NCI-H1105 (cell line): ENCODE results near the gene ITGA5.

Source experiments
- DNase-seq: peaks from one replicate; lab custom pipeline; 2025; lab: John Stamatoyannopoulos, UW

Gene ITGA5

DNA sequence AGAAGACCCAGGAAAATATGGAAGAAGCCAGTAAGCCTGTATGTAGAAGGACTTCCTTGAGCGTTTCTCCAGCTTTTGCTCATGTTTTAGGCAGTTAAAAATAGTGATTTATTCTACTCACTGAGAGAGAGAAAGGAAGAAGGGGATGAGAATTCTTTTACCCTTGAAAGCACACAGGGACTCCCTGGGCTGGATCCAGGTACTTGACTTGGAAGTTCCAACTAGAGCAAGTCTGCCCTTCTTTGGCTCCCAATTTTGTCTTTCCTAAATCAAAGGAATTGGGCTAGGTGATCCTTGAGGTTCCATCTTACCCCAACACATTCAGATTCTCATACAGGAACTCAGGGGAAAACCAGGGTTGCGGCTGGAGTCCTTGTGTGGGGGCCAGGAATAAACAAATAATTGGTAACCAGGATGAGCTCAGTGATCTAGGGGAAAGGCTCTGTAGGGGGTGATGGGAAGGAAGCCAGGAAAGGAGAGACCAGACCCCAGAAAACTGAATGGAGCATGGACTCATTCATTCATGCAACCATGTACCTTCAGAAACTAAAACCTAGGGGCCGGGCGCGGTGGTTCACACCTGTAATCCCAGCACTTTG, 11.5 kb upstream of the ITGA5 start:
- no peak for DNase-seq

DNA sequence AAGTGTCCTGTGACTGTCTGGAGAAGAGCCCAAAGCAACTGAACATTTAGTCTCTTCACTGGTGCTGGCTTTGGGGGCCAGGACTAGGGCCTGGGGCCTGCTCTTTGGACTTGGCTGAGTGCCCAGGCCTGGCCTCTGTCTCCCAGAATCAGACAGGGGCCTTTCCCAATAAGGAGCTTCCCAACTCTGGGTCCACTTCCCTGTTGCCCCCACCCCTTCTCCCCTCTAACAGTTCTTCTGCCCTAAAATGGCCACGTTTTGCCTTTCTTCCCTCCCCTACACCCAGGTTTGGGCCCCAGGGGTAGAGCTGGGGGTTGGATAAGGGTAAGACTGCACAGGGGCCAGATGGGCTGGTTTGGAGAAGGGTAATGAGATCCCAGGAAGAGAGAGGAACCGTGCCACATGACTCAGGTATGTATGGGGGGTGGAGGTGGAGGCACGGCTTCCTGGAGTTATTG, 10.0 kb upstream of the ITGA5 start:
- no peak for DNase-seq

DNA sequence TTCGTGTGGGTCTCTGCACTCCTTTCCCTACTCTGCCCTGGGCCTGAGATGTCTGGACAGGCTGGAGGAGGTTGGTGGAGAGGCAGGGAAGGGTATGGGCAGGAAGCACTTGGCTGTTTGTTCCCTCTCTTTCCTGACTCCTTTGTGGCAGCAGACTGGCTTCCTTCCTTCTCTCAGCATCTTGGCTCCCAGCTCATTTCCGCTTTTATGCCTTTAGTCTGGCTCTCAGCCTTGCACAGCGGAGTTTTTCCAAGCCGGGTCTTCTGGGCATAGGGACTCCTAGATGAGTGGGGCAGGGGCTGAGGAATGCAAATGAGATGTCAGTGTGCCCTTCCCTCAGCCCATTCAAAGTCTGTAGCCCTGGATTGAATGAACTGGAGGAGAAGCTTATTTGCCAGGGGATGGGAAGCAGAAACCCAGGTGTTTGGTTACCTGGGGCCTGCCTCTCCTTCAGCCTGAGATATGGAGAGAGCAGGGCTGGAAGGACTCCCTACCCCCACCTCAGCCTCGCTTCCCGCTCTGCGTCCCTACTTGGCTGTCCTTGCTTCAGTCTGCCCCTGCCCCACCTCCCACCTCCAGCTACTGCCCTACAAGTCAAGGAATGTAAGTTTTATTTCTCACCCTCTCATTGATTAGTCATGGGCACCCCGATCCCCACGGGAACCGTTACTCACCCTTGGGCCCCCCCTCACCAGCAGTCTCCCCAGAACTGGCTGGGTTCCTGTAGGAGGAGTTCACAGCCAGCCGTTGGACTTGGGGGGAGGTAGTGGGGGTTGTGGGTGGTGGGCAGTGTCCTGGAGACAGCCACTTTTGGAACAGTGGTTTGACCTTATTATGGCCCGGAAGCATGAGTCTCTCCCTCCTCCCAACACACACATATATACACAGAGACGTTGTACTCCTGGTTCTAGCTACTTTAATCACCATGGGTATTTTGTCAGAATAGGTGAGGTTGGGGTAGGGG, 9.3 kb upstream of the ITGA5 start:
- DNase-seq, result no peak

- DNase-seq, result no peak
Observed at GRCh38 chr12:54427106-54427505, 8.0 kb upstream of the ITGA5 start.

GRCh38 chr12:54426690-54427089, 7.6 kb upstream of the ITGA5 start:
- no peak for DNase-seq

DNA sequence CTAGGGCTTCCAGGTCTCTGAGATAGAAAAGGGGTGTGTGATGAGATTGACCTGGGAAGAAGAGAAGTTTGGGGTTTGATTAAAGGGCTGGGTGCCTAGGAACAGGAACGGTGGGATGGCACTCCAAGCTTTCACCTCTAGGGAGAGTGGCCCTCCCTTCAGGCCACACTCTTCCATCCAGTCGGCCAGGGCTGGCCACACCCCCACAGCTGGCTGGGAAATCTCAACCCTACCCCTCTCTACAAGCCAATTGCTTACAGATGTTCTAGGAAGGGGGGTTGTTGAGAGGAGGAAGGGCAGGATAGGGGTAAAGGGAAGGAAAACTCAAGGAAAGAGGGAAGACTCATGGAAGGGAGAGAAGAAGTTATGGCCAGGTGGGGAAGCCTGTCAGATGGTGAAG, 6.6 kb upstream of the ITGA5 start:
- no peak for DNase-seq

- DNase-seq, result no peak
Observed at GRCh38 chr12:54424224-54424623, 5.2 kb upstream of the ITGA5 start.

GRCh38 chr12:54423816-54424150, 4.7 kb upstream of the ITGA5 start:
- DNase-seq, result no peak

GRCh38 chr12:54421879-54422250, 2.8 kb upstream of the ITGA5 start:
- no peak for DNase-seq

DNA sequence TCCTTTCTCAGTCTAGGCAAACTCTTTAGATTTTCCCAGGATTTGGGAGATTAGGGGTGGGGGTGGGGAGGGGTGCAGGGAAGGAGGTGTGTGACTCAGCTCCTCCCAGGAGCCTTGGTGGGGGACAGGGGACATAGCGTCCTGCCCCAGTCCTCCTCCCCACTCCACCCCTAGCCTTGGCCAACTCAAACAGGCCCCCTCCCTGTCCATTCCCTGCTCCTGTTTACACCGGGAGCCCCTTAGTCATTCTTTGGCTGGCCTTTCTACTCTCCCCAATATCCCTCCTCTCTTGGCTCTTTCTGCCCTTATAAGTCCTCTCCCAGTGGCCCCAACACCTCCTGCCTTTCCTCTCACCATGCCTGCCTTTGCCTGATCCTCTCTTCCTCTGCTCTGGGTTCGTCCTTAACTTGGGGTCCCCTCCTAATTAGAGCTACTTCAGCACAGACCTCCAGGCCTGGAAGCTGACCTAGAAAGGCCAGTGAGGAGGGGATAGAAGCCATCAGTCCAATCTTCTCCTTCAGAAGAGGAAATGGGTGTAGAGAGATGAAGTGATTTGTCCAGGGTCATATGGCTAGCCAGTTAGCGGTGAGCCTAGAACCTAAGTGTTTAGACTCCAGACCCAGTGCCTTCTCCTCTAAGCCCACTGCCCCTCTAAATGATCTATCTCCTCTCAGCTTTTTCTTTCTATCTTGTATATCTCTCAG, 2.3 kb upstream of the ITGA5 start:
- DNase-seq, result no peak

- DNase-seq, result no peak
Observed at GRCh38 chr12:54420766-54421144, 1.7 kb upstream of the ITGA5 start.

GRCh38 chr12:54418441-54419087, 502 bp downstream of the ITGA5 start:
- no peak for DNase-seq

DNA sequence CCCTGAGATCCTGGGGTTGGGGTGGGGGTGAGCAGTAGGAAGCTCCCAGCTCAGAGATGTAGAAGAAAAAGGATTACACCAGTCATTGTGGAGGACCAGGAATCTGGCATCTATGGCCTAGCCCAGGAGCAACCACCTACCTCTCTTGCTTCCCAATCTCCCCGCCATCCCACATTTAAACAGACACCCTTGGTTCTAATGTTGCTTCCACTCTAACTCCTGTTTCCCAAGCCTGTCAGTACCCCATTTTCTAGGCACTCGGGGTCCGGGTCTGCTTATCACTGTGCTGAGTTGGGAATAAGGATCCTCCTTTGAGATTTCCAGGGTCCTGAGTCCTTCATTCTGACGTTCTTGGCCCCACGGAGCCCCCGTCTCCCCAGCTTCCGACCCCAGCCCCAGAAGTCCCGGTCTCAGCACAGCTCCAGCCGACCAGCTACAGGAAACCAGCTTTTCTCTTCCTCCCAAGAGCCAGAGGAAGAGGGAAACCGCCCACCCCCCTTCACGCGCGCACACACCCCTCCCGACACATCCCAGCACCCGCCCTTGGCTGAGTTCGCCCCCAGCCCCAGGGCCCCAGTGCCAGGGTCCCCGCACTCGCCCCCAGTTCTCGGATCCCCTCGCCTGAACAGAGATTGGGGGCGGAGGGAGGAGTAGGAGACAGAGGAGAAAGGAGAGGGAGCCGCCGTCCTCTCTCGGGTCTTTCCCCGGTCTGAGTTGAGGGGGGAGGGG, 1.2 kb downstream of the ITGA5 start:
- no peak for DNase-seq

DNA sequence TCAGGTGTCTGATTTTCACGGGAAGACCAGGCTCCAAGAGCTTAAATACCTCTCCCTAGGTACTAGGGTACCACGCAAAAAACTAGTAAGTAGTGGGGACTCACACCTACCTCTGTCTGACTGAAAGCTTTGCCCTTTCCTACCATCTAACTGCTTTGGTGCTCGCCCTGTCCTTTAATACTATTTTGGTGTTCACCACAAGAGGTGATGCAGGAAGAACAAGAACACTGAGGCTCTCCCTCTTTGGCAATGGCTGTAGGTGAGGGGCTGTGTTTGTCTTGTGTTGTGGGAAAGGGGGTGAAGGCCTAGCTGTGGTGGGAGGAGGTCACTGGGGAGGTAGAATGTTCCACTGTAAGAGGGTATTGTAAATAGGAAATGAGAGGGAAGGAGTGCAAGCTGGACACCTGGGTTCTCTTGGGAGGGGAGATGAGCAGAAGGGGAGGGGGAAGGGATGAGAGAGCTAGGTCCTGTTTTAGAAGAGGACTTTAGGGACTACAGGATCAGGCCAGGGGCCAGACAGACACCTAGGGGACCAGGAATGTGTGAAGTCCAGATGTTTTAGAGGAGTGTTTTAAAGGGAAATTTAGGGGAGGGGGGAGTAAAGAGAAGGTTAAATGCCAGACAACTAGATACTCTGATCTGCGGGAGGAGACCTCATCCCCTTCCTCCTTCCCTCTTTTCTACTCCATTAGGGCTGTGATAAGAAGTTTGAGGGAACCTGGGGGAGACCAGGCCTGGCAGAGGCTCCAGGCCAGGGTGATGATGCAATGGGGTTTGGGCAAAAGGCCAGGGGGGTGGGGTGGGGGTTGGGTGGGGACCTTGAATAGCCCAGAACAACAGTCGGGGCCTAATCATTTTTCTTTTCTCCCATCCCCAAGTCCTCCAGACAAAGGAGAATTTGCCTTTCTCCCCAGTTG, 2.1 kb downstream of the ITGA5 start:
- no peak for DNase-seq

GRCh38 chr12:54415221-54415929, 3.7 kb downstream of the ITGA5 start:
- DNase-seq, result no peak

DNA sequence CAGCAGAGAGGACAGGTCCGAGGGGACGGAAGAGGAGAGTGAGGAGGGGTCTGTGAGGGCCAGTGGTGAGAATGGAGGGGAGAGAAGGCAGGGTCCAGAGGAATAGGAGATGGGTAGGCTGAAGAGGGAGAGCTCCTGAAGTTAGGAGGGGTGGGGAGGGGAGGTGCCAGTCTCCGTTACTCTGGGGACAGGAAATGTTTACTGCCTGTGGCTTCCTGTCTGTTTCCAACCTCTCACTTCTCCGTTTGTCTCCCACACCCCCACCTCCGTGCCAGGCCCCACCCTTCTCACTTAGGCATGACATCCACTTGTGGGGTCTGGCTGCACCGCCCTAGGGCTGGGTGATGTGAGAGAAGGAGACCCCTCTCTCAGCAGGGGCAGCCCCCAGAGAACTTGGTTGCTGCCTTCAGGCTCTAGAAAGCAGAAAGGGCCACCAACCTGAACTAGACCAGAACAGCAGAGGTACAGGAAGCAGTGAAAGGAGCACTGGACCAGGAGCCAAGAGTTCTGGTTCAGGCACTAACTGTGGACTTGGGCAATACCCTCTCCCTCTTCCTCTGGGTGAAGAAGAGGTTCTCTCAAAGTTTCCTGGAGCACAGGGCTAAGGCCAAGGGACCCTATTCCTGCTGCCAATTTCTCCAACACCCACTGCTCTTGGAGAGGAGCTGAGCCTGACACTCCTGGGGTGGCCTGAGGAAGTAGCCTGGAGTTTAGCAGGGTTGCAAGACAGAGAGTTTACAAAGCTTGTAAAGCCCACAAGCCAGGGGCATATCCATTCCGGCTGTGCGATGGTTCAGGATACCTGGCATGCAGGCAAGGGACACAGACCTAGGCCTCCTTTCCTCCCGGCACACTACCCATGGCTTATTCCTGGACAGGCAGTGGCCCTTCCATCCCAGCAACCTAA, 5.5 kb downstream of the ITGA5 start:
- no peak for DNase-seq

- no peak for DNase-seq
Observed at GRCh38 chr12:54412786-54413185, 6.3 kb downstream of the ITGA5 start.

GRCh38 chr12:54412348-54412747, 6.7 kb downstream of the ITGA5 start:
- DNase-seq, result no peak
